T-helper 2 cell treated with Interferon-gamma antibody and Interleukin-4, amounts not matched to agents 5 μg/mL and 100 μg/mL, for 36 hours (primary cell): ENCODE data around the gene ADARB1.
A peak's percentile ranks its signal among the peaks of the same experiment; 100 is the strongest.

Source experiments
- DNase-seq: peaks from one replicate; pipeline ENCODE4 v3.0.0; 2021; ENCODE audit warnings: low spot score
- H3K27ac Mint-ChIP-seq: one replicate; pipeline ENCODE4 v1.8.0; 2021; ENCODE audit warnings: mild to moderate bottlenecking, mixed read lengths
- H3K27me3 Mint-ChIP-seq: one replicate; pipeline ENCODE4 v1.8.0; 2021; ENCODE audit warnings: low read depth, mixed read lengths
- H3K36me3 Mint-ChIP-seq: one replicate; pipeline ENCODE4 v1.8.0; 2021; ENCODE audit warnings: low read depth, mixed read lengths
- H3K4me1 Mint-ChIP-seq: one replicate; pipeline ENCODE4 v1.8.0; 2021; ENCODE audit warnings: low read depth, mixed read lengths
- H3K4me3 Mint-ChIP-seq: one replicate; pipeline ENCODE4 v1.8.0; 2022; ENCODE audit warnings: mild to moderate bottlenecking, moderate library complexity, mixed read lengths
- H3K9me3 Mint-ChIP-seq: one replicate; pipeline ENCODE4 v1.8.0; 2021; ENCODE audit warnings: mixed read lengths

Gene ADARB1

DNA sequence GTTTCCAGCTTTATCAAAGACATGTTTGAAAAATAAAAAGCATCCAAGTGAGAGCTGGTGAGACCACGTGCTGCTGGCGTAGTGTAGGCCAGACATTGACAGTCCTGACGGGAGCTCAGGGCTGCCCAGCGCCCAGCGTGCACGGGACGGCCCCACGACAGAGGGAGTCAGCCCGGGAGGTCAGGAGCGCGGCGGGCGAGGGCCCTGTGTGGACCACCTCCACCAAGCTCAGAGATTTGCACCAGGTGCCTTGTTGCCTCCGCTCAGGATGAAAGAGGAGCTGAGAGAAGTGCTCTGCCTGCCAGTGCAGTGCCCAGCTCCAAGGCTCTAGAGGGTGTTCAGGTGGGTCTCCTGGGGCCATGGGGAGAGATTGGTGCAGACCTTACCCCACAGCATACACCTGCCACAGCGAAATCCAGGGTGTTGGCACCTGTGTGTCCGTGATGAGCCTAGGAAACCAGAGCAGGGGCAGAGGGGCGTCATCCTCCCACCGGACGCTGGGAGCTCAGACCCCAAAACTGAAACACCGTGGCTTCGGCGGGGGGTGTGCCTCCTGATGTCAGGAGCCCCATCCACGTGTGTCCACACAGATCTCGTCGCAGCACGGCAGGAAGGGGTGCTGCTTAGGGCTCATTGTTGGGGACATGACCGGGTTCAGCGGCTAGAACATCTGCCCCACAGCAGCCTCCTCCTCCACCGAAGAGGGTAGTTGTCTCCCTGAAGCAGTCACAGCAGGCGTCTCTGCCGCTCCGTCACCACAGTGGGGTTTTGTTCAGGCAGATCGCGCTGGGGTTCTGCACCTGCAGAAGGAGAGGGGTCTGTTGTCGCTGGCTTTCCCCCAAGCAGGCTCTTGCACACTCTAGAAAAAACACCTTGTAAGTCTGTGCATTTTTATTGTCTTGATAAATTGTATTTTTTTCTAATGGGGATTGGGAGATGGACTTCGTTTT is 149.1 kb downstream of the ADARB1 start:
- no peaks in the 10 kb centered on the region for H3K9me3 Mint-ChIP-seq

DNA sequence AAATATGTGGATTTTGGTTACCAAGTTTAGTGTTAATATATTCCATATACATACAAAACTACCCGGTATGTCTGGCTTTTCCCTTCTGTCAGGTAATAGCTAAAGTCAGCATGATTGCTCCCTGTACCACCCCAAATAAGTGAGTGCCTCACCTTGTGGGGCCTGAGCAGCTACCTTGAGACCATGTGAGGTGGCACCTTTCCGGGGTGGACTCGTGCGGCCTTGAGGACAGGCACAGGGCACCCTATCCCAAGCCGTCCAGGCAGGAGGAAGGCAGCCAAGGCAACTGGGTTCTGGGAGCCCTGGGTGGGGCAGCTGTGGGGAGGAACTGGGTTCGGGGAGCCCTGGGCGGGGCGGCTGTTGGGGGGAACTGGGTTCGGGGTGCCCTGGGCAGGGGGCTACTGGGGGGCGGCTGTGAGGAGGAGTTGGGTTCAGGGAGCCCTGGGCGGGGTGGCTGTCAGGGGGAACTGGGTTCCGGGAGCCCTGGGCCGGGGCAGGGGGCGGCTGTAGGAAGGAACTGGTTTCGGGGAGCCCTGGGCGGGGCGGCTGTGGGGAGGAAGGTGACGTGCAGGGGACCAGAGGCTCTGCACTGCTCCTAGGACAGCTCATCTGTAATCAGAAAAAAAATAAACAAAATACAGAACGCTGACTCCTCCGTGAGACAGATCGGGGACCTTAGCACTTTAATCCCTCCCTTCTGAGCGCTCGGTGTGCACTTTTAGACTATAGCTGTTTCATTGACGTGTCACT is 150.0 kb downstream of the ADARB1 start:
- H3K4me3 Mint-ChIP-seq, result peak overlapping the region; percentile 24
- no peak for DNase-seq
- no peaks in the 10 kb centered on the region for H3K27me3 Mint-ChIP-seq
- H3K36me3 Mint-ChIP-seq, result peaks cover 34% of the 10 kb centered on the region
- H3K27ac Mint-ChIP-seq, result peak overlapping the region; percentile 73
- H3K9me3 Mint-ChIP-seq, result no peaks in the 10 kb centered on the region
- peaks cover 36% of the 10 kb centered on the region for H3K4me1 Mint-ChIP-seq

More for the DNA sequence above, 149.1 kb downstream of the ADARB1 start:
- no peak for DNase-seq
- peak overlapping the region; percentile 73 for H3K27ac Mint-ChIP-seq
- no peak overlapping the region for H3K4me3 Mint-ChIP-seq
- H3K4me1 Mint-ChIP-seq, result peaks cover 31% of the 10 kb centered on the region
- H3K27me3 Mint-ChIP-seq, result no peaks in the 10 kb centered on the region
- peaks cover 37% of the 10 kb centered on the region for H3K36me3 Mint-ChIP-seq

DNA sequence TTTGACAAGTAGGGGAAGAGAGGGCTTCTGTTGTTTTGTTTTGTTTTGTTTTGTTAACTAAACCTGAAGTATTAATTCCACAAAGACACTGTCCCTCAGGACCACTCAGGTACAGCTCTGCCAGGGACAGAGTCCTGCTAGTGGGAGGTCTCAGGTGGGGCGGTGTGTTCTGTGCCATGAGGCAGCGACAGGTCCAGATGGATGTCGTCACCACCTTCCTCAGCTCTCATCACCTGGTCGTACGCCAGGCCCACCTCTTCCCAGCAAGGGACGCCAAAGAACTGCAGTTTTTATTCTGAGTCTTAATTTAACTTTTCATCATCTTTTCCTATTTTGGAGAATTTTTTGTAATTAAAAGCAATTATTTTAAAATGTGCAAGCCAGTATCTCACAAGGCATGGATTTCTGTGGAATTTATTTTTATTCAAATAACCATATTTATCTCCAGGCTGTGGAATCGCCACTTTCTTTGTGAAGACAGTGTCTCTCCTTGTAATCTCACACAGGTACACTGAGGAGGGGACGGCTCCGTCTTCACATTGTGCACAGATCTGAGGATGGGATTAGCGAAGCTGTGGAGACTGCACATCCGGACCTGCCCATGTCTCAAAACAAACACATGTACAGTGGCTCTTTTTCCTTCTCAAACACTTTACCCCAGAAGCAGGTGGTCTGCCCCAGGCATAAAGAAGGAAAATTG is 150.8 kb downstream of the ADARB1 start:
- H3K27ac Mint-ChIP-seq, result peak overlapping the region; percentile 73
- no peak for DNase-seq
- H3K36me3 Mint-ChIP-seq, result peaks cover 34% of the 10 kb centered on the region
- H3K9me3 Mint-ChIP-seq, result no peaks in the 10 kb centered on the region
- no peaks in the 10 kb centered on the region for H3K27me3 Mint-ChIP-seq
- H3K4me1 Mint-ChIP-seq, result peaks cover 36% of the 10 kb centered on the region
- no peak overlapping the region for H3K4me3 Mint-ChIP-seq

DNA sequence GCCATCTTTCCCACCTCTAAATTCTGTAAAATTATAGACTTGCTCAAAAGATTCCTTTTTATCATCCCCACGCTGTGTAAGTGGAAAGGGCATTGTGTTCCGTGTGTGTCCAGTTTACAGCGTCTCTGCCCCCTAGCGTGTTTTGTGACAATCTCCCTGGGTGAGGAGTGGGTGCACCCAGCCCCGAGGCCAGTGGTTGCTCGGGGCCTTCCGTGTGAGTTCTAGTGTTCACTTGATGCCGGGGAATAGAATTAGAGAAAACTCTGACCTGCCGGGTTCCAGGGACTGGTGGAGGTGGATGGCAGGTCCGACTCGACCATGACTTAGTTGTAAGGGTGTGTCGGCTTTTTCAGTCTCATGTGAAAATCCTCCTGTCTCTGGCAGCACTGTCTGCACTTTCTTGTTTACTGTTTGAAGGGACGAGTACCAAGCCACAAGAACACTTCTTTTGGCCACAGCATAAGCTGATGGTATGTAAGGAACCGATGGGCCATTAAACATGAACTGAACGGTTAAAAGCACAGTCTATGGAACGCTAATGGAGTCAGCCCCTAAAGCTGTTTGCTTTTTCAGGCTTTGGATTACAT is 151.5 kb downstream of the ADARB1 start:
- Mint-ChIP-seq H3K27ac (no peak overlapping the region), H3K27me3 (no peaks in the 10 kb centered on the region), H3K4me1 (peaks cover 36% of the 10 kb centered on the region), H3K36me3 (peaks cover 29% of the 10 kb centered on the region), H3K9me3 (no peaks in the 10 kb centered on the region), H3K4me3 (no peak overlapping the region)
- DNase-seq, result no peak

DNA sequence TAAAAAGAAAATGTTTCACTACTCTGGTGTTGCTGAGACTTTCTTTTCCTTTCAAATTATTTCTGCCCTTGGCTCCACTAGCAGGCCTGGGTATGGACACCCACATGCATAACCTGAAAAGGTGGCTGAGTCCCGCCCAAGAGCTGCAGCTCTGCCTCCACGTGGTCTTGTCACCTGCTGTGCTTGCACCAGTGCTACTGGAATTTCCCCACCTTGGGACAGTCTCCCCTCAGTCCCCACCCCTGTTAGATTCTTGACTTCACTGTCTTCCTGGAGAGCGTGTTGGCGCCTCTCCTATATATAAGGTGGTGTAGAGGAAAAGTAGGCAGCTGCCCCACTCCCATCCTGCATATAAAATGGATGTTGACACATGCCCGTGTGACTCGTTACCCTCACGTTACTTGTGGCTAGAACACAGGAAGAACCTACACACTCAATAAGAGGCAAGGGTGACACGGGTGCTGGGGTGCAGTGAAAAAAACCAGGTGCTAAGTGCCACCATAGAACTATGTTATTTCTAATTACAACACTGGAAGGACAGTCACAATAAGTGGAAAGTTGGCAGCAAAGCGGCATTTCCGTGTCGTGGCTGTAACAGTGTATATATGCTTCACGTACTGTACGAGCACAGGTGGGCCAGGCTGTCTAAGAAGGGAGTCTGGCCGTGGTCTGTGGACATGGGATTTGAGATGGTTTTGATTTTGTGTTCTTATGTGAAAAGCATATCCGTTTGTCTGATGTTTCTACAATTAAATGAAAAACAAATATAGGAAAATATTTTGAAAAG is 152.4 kb downstream of the ADARB1 start:
- Mint-ChIP-seq H3K27ac (peak overlapping the region; percentile 66), H3K4me3 (no peak overlapping the region), H3K4me1 (peaks cover 36% of the 10 kb centered on the region), H3K36me3 (peaks cover 20% of the 10 kb centered on the region), H3K27me3 (peaks cover under 1% of the 10 kb centered on the region), H3K9me3 (no peaks in the 10 kb centered on the region)
- peak; percentile 15 for DNase-seq

DNA sequence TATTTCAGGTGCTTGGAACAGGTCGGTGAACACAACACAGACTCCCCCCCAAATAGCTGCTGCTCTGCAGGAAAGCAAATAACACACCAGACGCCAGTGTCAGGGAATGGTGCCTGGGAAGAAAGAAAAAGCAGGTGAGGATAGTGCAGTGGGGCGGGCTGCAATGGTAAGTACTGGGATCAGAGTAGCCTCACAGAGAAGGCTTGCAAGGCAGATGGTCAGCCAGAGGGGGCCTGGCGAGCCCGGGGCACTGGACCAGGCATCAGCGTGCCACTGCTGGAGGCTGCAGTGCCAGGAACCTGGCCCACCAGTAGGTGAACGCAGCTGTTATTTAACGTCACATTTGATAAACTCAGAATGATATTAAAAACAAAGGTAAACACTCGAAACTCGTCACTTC is 153.4 kb downstream of the ADARB1 start:
- Mint-ChIP-seq H3K36me3 (peaks cover 17% of the 10 kb centered on the region), H3K4me1 (peaks cover 40% of the 10 kb centered on the region), H3K27me3 (peaks cover 8% of the 10 kb centered on the region), H3K9me3 (no peaks in the 10 kb centered on the region), H3K4me3 (no peak overlapping the region), H3K27ac (no peak overlapping the region)
- DNase-seq, result no peak

DNA sequence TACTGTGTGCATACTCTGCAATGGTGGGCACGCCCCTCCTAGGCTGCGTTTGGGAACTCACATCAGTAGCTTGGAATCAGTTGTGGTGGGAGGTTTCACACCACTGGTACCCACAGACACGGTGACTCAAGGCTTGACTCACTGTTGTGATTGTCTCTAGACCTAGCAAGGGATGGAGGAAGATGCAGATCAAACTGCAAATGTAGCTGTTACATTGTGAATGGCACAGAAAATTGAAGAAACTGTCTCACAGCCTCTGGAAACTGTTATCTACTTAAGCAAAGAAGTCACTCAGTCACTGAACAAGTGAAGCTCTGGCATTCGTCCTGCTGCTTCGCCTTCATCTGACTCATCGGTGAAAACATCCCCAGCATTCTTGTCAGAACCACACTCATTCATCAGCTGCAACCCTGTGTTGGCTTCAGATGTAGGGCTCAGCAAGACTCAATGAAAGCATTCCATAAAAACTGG is 153.8 kb downstream of the ADARB1 start:
- H3K9me3 Mint-ChIP-seq, result no peaks in the 10 kb centered on the region
- H3K4me3 Mint-ChIP-seq, result peak overlapping the region; percentile 44
- DNase-seq, result peak; percentile 78
- H3K36me3 Mint-ChIP-seq, result peaks cover 17% of the 10 kb centered on the region
- H3K27me3 Mint-ChIP-seq, result peaks cover 9% of the 10 kb centered on the region
- peaks cover 40% of the 10 kb centered on the region for H3K4me1 Mint-ChIP-seq
- peak overlapping the region; percentile 68 for H3K27ac Mint-ChIP-seq

DNA sequence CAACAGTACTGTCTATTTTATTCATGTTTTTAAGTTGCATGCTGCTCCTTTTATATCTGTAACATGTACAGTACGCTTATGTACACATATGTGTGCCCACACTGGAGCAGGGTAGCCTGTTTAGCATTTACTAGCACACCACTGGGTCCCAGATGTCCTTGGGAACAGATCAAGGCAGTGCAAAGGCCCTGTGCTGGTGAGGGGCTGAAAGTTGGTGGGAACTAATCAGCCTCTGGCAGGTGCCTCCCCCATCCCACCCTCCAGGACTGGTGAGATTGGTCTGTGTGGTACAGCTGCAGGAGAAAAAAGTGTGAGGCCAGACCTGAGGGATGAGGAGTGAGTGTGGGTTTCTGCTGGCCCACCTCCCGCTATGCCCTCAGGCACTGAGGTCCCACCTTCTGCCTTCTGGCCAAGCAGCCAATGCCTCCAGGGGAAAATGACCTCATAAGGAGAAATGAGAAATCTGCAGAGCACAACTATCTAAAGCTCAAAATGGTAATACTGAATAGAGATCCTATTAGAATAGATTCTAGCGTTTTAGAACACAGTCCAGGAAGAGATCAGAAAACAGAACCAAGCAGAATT is 154.4 kb downstream of the ADARB1 start:
- DNase-seq, result no peak
- no peak overlapping the region for H3K4me3 Mint-ChIP-seq
- H3K9me3 Mint-ChIP-seq, result no peaks in the 10 kb centered on the region
- H3K4me1 Mint-ChIP-seq, result peaks cover 40% of the 10 kb centered on the region
- H3K27me3 Mint-ChIP-seq, result peaks cover 14% of the 10 kb centered on the region
- H3K36me3 Mint-ChIP-seq, result peaks cover 16% of the 10 kb centered on the region
- H3K27ac Mint-ChIP-seq, result no peak overlapping the region

DNA sequence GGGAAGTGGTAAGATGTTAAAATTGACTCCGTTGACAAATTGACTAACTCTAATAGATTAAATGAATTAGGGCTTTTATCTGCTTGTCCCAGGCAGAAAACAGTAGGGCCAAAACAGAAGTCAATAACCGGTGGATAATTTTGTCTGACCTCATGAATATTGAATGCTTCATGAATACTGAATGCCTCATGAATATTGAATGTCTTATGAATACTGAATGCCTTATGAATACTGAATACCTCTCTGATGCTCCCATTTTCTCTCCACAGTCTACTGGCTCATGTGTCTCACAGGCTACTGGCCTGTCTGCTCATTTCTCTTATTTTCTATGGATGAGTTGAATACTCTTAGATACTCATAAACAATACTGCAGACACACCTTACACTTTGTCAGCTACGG is 157.3 kb downstream of the ADARB1 start:
- Mint-ChIP-seq H3K36me3 (peaks cover under 1% of the 10 kb centered on the region), H3K4me1 (peaks cover 25% of the 10 kb centered on the region), H3K9me3 (no peaks in the 10 kb centered on the region), H3K4me3 (no peak overlapping the region), H3K27ac (no peak overlapping the region), H3K27me3 (peaks cover 21% of the 10 kb centered on the region)
- no peak for DNase-seq

DNA sequence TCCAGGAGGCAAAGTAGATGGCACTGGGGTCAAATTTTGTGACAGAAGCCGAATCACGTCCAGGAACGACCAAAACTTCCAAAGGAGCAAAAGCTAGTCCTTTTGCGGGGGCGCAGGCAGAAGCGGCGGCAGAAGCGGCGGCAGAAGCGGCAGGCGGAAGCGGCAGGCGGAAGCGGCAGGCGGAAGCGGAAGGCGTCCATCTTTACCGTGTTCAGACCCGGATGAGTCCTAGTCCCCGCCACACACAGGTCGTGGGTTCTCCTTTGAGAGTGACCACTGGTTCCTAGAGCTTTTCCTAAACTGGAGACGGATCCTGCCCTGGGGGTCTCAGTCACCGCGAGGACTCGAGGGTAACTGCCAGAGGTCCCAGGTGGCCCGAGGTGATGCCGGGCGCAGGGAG is 159.7 kb downstream of the ADARB1 start:
- Mint-ChIP-seq H3K27me3 (peaks cover 32% of the 10 kb centered on the region), H3K4me3 (no peak overlapping the region), H3K36me3 (no peaks in the 10 kb centered on the region), H3K4me1 (peaks cover 7% of the 10 kb centered on the region), H3K27ac (no peak overlapping the region), H3K9me3 (no peaks in the 10 kb centered on the region)
- no peak for DNase-seq

DNA sequence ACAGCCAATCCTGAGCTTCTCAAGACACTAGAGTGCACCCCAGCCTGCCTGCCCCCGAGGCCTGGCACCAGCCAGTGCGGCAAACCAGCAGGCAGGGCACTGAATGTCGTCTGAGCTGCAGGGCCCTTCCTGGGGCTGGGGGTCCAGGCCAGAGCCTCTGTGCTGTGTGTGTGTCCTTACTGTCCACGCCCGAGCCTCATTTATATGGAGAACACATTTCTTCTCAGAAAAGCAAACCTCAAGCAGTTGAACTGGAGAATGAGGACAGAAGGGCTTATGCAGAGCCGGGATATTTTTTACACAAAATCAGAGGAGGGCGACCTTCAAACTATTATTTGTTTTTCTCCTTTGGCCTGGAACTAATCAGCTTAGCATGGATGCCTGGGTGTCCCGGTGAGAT is 160.6 kb downstream of the ADARB1 start:
- Mint-ChIP-seq H3K4me1 (peaks cover 7% of the 10 kb centered on the region), H3K36me3 (no peaks in the 10 kb centered on the region), H3K27ac (no peak overlapping the region), H3K27me3 (peaks cover 41% of the 10 kb centered on the region), H3K9me3 (no peaks in the 10 kb centered on the region), H3K4me3 (no peak overlapping the region)
- no peak for DNase-seq

DNA sequence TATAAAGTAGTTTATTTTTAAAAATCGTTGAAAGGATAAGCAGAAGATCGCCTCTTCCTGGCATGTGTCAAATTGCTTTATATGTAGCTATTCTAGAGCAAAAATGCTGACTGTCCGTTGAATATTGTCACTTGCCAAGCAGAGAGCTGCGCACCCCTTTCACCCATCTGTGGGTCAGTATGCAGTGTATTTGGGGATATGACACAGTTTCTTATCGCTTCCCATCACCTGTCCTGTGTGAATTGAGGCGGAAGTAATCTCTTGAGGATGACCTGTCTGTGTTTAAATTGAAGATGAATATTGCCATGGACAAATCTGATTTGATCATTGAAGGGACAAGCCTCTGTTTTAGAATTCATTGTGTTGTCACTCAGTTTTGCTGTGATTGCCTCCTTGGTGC is 161.1 kb downstream of the ADARB1 start:
- no peaks in the 10 kb centered on the region for H3K36me3 Mint-ChIP-seq
- no peak overlapping the region for H3K4me3 Mint-ChIP-seq
- DNase-seq, result no peak
- no peaks in the 10 kb centered on the region for H3K9me3 Mint-ChIP-seq
- peaks cover 42% of the 10 kb centered on the region for H3K27me3 Mint-ChIP-seq
- no peak overlapping the region for H3K27ac Mint-ChIP-seq
- peaks cover 7% of the 10 kb centered on the region for H3K4me1 Mint-ChIP-seq
